C4-2B (cell line): ENCODE measurements around the gene PSEN1.

ENCODE experiments used
- H3K27ac ChIP-seq: fragments of 450-650 bp; 2 replicates; pipeline ENCODE4 v1.5.1; 2017
- CTCF ChIP-seq: fragments of 450-650 bp; conservative IDR thresholded peaks from 2 replicates; pipeline ENCODE4 v1.5.1; 2017; ENCODE audit warnings: mild to moderate bottlenecking
- ZFX ChIP-seq: fragments of 450-650 bp; IDR thresholded peaks from 2 replicates; pipeline ENCODE4 v1.6.1; 2017

Gene PSEN1

GRCh38 chr14:73255693-73256225 lies 119.5 kb downstream of the PSEN1 start:
- TF ChIP-seq CTCF (no peak), ZFX (no peak)
- no peak overlapping the region for H3K27ac ChIP-seq

- no peak overlapping the region for H3K27ac ChIP-seq
- no peak for TF ChIP-seq CTCF
- TF ChIP-seq ZFX = no peak
These were observed 121.8 kb downstream of the PSEN1 start for GRCh38 chr14:73258076-73258475.

GRCh38 chr14:73258845-73259611 lies 122.7 kb downstream of the PSEN1 start:
- no peak overlapping the region for H3K27ac ChIP-seq
- TF ChIP-seq ZFX = no peak

DNA sequence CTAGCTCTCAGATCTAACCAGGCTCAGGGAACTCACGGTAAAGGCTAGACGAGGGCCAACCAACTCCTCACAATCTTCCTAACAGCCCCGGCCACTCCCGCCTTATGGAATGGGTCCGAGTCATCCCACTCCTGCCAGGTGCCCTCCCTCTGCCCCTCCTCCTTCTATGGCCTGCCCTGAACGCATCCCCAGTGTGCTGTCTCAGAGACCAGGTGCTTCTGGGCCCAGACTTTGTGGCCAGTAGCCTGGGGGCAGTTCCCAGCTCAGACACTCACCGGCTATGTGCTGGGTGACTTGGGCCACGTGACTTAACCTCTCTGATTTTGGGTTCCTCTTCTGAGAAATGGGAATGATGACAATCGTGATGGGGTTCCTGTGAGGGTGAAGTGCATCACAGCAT lies 123.5 kb downstream of the PSEN1 start:
- H3K27ac ChIP-seq = no peak overlapping the region
- TF ChIP-seq CTCF (no peak), ZFX (no peak)

GRCh38 chr14:73260574-73260973 lies 124.3 kb downstream of the PSEN1 start:
- no peak overlapping the region for H3K27ac ChIP-seq
- no peak for TF ChIP-seq ZFX
- no peak for TF ChIP-seq CTCF

- H3K27ac ChIP-seq = no peak overlapping the region
- TF ChIP-seq CTCF = no peak
- no peak for TF ChIP-seq ZFX
These were observed 124.8 kb downstream of the PSEN1 start for GRCh38 chr14:73261075-73261474.

- no peak overlapping the region for H3K27ac ChIP-seq
- TF ChIP-seq CTCF (no peak), ZFX (no peak)
These were observed 125.5 kb downstream of the PSEN1 start for GRCh38 chr14:73261520-73262426.
